Astrocyte of the spinal cord (primary cell): ENCODE data around the gene HOXA2.

Experiments
- DNase-seq: peaks from one replicate; pipeline ENCODE4 v3.0.0; 2011; ENCODE audit warnings: low read depth, low spot score
- H3K4me3 ChIP-seq: 2 replicates; pipeline ENCODE4 v1.5.1; 2011; ENCODE audit warnings: low read depth, mild to moderate bottlenecking, low read length, moderate library complexity
- CTCF ChIP-seq: IDR thresholded peaks from 2 replicates; pipeline ENCODE4 v1.5.1; 2012; ENCODE audit warnings: low read depth, mild to moderate bottlenecking, low read length, inconsistent platforms
- in situ Hi-C: cut with HindIII; loops from 2 replicates; pipeline ENCODE4 v1.10.0; 2017; ENCODE audit warnings: low sequenced_read_pairs

Gene HOXA2

GRCh38 chr7:27106901-27107240, 4.4 kb upstream of the HOXA2 start:
- H3K4me3 ChIP-seq: peak overlapping the region; percentile 34
- in situ Hi-C loops: no loop called here
- DNase-seq: peak; percentile 51
- TF ChIP-seq CTCF: no peak

DNA sequence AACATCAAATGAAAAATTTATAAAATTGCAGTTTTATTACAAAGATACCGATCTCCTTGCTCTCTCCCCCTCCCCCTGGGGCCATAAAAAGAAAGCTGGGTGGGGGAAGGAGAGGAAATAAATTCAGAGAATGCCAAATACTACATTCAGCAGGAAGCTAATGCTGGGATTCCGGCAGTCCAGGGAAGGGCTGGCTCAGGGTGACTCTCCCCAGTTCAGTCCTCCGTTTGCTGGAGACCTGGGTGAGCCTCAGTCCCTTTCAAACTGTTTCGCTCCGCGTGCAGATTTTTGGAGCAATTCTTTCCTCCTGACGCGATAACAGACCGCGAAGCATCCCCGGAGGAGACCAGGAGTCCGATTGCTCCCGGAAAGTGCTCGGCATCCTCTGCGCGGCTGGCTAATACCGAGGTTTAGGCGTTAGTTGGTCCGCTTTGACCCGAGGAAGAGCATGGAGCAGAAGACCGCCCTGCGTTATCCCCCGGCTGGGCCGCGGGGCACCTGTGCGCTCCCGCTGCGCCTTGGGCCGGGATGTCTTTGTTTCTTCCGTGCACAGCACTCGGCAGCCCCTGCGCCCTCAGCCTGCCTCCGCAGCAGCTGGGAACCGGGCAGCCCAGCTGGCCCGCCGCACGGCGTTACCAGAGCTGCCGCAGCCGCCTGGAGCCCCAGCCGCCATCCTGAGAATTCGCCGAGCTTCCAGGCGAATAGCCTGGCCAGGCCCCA, 3.9 kb upstream of the HOXA2 start:
- H3K4me3 ChIP-seq: peak overlapping the region; percentile 34
- in situ Hi-C loops: no loop called here
- no peak for TF ChIP-seq CTCF
- DNase-seq: peak; percentile 64

DNA sequence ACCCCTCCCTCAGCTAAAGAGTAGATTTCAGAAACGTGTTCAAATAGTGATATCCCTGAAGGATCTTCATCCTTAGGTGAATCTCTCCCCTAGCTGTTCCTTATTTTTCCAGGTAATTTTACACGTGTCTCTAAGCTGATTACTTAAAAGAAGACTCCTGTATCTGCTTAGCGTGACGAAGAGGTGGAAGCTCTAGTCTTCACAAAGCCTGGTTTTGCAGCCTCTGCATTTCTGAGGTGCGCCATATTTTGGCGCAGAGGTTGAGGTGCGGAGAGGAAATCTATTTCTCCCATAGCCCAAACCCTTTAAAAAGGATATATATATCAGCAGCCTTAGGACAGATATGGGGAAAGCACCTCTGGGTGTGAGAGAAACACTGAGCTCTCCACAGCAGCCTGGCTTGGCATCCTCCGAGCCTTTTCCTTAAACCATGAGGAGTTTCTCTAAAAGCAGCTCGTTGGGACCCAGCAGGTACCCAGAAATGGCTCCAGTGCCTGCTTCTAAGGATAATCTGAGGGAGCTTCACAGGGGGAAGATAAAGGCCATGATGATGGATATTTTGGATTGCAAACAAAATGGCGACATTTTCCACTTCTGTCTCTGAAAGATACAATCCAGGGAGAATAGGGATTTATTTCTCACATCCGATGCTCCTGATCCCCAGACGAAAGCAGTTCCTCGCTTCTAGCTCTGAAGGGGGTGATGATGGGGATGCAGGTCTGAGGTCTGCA, 3.0 kb upstream of the HOXA2 start:
- H3K4me3 ChIP-seq: no peak overlapping the region
- DNase-seq: peak; percentile 65
- no peak for TF ChIP-seq CTCF
- in situ Hi-C loops: no loop called here

DNA sequence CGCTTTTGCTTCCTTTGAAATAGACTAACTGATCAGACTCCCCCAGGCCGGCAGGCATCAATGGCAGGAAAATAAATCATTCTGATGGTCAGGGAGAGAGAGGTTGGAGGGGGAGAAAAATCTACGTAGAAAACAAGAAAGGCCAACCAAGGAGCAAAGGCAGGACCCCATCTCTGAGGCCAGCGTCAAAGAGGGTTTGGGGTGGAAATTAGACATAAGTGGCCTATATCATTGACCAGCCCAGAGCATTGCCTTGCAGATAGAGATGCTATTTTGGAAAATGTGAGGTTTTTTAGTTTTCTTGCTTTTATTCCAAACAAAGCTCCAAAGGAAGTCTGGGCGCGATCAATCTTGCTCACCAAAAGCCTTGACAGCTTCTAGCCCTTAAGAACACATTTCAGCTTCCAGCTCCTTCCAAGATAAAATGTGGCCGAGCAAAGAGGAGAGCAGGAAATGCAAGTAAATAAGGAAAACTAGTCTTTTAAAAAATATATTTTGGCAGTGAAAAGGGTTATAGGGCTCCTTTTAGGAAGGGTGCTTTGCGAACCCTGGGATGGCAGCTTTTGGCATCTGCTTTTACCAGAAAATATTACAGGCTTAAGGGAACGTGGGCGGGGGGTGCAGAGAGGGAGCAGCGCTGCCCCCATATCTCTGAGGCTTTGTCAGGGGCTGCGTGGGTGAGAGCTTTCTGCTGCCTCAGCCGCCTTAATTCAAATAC, 2.0 kb upstream of the HOXA2 start:
- no peak overlapping the region for H3K4me3 ChIP-seq
- peak; percentile 73 for DNase-seq
- no peak for TF ChIP-seq CTCF
- in situ Hi-C loops: no loop called here

GRCh38 chr7:27103489-27104226, 1.2 kb upstream of the HOXA2 start:
- H3K4me3 ChIP-seq: peak overlapping the region; percentile 57
- TF ChIP-seq CTCF: no peak
- in situ Hi-C loops: no loop called here
- peak; percentile 61 for DNase-seq

GRCh38 chr7:27101957-27102580, 414 bp downstream of the HOXA2 start:
- TF ChIP-seq CTCF: no peak
- peak overlapping the region; percentile 57 for H3K4me3 ChIP-seq
- no peak for DNase-seq
- in situ Hi-C loops: no loop called here
